Stimulated activated CD8-positive, alpha-beta memory T cell treated with anti-CD3 and anti-CD28 coated beads, Interleukin-7, amount 100 ng/mL, for 48 hours (primary cell): Measurements from ENCODE around the gene RGL2.
"Not testable (repeated sequence)": the region's sequence is repeated elsewhere in the genome, so short reads cannot be mapped to it uniquely, and the experiment has no call there.

Source experiments
- DNase-seq, 2 donors: peaks; one replicate each; pipeline ENCODE4 v3.0.0-alpha.2; 2020; ENCODE audit warnings: low read depth in 1 of 2; ENCODE audit errors: extremely low read depth in 1 of 2

Gene RGL2

GRCh38 chr6:33294086-33294823, 4.5 kb downstream of the RGL2 start:
- DNase-seq = no peak

- DNase-seq = no peak
These were observed 5.6 kb downstream of the RGL2 start for GRCh38 chr6:33292996-33293682.

DNA sequence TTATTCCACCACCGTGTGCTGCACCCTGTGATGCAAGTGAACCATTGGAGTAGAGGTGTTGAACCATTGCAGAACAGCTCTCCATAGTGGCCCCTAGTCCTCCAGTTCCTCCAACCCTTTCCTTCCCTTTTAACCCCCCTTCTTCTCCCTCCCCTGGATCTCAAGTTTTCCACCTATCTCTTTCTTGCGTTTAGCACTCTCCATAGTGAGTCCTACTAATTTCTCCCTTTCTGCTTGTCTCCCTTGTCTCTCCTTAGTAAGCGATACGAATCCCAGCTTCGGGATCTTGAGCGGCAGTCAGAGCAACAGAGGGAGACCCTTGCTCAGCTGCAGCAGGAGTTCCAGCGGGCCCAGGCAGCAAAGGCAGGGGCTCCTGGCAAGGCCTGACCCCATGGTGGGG, 8.3 kb downstream of the RGL2 start:
- DNase-seq = no peak

DNA sequence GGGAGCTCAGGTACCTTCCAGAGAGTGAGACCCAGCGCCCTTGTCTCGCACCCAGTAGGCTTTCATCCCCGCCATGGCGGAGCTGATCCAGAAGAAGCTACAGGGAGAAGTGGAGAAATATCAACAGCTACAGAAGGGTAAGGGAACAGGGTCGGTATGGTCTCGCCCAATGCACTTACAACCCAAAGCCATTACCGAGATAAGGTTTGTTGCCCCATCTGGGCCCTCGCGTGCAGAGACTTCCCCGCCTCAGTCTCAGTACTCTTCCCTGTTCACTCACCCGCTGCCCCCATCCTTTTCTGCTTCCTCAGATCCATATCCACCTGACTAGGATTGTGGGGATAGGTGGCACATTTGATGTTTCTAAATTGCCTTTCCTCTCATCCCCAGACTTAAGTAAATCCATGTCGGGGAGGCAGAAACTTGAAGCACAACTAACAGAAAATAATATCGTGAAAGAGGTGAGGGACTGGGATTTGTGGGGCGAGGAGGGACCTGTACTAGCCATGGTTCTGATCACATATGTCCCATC, 8.9 kb downstream of the RGL2 start:
- DNase-seq = no peak

DNA sequence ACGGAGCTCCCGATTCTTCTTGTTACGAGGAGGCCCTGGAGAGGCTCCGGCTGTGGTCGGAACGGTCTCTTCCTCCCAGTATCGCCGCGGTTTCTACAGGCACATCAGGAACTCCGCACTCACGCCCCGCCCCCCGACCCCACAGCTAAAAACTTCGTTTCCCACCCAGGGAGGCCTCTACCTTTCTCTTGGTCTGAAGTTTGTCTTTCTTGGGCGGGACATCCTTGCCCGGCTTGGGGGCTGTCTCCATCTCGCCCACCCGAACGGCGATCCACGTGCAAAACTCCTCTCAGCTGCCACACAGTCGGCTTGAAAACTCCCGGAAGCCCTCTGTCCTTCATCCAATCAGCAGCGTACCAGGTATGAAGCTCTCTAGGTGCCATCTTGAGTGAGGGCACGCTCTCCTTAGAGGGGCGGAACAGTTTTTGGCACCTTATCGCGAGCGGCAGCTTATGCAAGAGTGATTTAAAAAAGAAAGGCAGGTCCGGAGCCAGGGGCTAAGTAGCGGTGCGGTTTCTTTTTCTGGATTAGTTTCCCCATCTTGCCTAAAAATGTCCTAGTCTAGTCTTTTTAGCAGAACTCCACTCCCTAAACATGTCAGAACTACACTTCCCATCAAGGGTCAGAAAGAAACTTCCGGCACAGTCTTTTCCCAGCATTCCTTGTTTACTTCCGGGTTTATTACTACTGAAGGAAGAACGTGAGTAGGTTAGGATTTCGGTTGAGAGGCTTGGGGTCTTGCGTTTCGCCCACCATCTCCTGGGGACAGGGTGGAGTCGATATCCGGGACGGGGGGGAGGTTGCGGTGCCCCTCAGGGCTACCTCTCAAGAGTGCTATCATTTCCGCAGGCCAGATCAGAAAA, 9.6 kb downstream of the RGL2 start, which contains the start of the genes PFDN6 and WDR46:
PFDN6 (plus strand) TSS at position 681 of the 863 bp plus-strand sequence. CDS start 256 bp downstream, outside the sequence.
WDR46 (minus strand) TSS at position 319 of the 863 bp plus-strand sequence; CDS start at position 250, 69 bp downstream.
- peak; percentile 56 to 82 for DNase-seq

GRCh38 chr6:33288141-33288920, 10.4 kb downstream of the RGL2 start:
- no peak for DNase-seq

GRCh38 chr6:33286946-33287914, 11.5 kb downstream of the RGL2 start:
- DNase-seq = no peak

- not testable (repeated sequence) for DNase-seq
These were observed 13.5 kb downstream of the RGL2 start for GRCh38 chr6:33285214-33285613.

GRCh38 chr6:33280539-33280938, 18.2 kb downstream of the RGL2 start:
- no peak for DNase-seq

DNA sequence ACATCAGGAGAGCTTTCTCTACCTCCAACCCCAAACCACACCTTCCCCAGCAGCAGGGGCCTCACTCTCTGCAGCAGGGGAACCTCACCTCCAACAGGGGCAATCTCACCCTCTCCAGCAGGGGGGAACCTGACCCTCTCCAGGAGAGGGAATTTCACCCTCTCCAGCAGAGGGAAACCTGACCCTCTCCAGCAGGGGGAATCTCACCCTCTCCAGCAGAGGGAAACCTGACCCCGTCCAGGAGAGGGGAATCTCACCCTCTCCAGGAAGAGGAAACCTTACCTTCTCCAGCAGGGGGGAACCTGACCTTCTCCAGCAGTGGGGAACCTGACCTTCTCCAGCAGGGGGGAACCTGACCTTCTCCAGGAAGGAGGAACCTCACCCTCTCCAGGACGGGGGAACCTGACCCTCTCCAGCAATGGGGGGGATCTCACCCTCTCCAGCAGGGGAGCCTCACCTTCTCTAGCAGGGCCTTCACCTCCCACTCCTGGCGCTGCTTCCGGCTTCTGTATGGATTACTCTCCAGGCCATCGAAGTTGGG, 18.7 kb downstream of the RGL2 start:
- DNase-seq = no peak

- no peak for DNase-seq
These were observed 19.5 kb downstream of the RGL2 start for GRCh38 chr6:33279257-33279695.

DNA sequence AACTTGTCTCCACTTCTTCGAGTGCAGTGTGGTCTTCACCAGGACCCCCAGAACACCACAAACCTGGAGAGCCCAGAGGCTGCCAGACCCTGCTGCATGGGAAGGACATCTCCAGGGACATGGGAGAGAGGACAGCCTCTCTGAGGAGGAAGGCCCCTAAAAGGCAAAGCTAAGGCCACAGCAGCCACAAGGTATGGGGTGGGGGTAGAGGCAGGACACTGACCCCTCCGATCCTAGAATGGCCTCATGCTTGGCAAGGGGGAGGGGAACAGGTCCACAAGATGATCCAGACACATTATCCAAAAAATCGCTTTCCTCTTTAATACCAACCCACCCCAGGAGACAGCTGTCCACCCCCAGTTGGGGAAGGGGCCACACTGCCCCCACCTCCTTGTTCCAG, 19.9 kb downstream of the RGL2 start:
- no peak for DNase-seq

DNA sequence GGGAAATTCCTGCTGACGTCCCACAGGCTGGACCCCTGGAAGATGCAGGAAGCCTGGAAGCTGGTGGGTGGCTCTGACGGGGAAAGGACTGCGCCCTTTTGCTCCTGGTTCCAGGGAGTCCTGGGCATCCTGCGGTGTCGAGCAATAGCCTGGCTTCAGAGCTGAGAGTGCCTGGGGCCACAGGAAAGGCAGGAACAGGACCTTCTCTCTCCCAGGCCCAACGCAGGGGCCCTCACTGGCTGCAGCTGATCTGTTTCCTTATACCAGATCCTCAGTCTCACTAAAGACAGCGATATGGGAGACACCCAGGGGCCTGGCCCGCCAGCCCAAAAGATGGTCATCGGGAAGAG, 20.4 kb downstream of the RGL2 start:
- no peak for DNase-seq

GRCh38 chr6:33277663-33278391, 20.9 kb downstream of the RGL2 start:
- no peak for DNase-seq

- peak; percentile 77 to 82 for DNase-seq
These were observed 21.7 kb downstream of the RGL2 start, which contains the start of gene B3GALT4 for GRCh38 chr6:33276864-33277662. Gene B3GALT4, plus strand, starts transcription at chr6:33277123. Its CDS starts 297 bp downstream, at chr6:33277420.

- DNase-seq = no peak
These were observed 22.2 kb downstream of the RGL2 start for GRCh38 chr6:33276581-33276863.

DNA sequence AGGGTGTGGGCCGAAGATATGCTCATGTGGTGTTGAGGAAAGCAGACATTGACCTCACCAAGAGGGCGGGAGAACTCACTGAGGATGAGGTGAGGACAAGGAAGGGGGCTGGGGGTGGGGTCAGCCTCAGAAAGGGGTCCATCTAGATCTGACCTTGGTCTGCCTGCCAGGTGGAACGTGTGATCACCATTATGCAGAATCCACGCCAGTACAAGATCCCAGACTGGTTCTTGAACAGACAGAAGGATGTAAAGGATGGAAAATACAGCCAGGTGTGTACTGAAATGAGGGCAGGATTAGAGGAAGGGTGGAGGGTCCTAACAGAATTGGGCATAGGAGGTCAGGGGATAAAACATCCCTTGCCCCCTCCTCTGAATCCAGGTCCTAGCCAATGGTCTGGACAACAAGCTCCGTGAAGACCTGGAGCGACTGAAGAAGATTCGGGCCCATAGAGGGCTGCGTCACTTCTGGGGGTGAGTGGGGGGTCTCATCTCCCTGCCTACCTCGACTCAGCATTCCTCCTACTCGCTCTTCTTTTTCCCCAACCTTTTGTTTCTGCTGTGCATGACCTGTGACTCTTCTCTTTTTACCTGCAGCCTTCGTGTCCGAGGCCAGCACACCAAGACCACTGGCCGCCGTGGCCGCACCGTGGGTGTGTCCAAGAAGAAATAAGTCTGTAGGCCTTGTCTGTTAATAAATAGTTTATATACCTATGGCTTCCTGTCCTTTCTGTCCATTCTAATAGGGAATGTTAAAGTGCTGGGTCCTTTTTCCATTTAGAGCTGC, 22.8 kb downstream of the RGL2 start:
- not testable (repeated sequence) for DNase-seq
